ENCODE data around the gene KIF2B.

DNA sequence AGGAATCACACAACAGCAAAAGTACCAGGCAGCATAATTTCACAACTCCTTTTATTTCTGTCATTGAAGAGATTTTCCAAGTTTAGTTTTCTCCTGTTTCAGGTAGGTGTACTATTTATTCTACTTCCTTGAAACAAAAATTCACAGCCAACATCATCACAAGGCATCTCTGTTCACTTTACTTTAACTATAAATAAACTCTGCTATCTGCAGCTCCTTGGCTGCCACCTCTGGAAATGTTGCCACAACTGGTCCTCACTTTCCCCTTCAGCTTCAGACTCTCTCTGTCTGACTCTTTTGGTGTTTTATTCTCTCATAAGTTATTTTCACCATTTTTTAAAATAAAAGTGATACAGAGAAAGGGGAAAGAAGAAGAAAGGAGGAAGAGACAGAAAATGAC, 27.9 kb upstream of the KIF2B start:
- no peak for TF ChIP-seq POLR2A (IDR thresholded peaks at IDR 0.05)
- TF ChIP-seq, protein P1, sequence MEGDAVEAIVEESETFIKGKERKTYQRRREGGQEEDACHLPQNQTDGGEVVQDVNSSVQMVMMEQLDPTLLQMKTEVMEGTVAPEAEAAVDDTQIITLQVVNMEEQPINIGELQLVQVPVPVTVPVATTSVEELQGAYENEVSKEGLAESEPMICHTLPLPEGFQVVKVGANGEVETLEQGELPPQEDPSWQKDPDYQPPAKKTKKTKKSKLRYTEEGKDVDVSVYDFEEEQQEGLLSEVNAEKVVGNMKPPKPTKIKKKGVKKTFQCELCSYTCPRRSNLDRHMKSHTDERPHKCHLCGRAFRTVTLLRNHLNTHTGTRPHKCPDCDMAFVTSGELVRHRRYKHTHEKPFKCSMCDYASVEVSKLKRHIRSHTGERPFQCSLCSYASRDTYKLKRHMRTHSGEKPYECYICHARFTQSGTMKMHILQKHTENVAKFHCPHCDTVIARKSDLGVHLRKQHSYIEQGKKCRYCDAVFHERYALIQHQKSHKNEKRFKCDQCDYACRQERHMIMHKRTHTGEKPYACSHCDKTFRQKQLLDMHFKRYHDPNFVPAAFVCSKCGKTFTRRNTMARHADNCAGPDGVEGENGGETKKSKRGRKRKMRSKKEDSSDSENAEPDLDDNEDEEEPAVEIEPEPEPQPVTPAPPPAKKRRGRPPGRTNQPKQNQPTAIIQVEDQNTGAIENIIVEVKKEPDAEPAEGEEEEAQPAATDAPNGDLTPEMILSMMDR (IDR thresholded peaks at IDR 0.05) = no peak

Data from adrenal gland (tissue), 5 donors.